K562 (cell line): ENCODE data around the gene TADA1. TPM values are rescaled to one million over a fixed set of nuclear protein-coding genes. Genes with fewer than 3 reads are reported as not detected.

ENCODE experiments used
- ARID2 ChIP-seq: fragments of 450-650 bp; IDR thresholded peaks from 2 replicates; pipeline ENCODE4 v1.6.1; 2017; ENCODE audit warnings: antibody characterized with exemption, mild to moderate bottlenecking
- C11orf30 ChIP-seq: fragments of 450-650 bp; IDR thresholded peaks from 2 replicates; pipeline ENCODE4 v1.6.1; 2016; ENCODE audit warnings: low read depth, mild to moderate bottlenecking
- L3MBTL2 ChIP-seq: fragments of 450-650 bp; IDR thresholded peaks from 2 replicates; pipeline ENCODE4 v1.6.1; 2016; ENCODE audit warnings: mild to moderate bottlenecking, moderate library complexity
- LARP7 ChIP-seq: fragments of 450-650 bp; IDR thresholded peaks from 2 replicates; pipeline ENCODE4 v1.6.1; 2016
- MECOM ChIP-seq: fragments of 250-450 bp; sonication (Bioruptor Pico); IDR thresholded peaks from 2 replicates; pipeline ENCODE4 v1.8.0; 2022; ENCODE audit warnings: inconsistent platforms
- NEUROD1 ChIP-seq: fragments of 150-350 bp; IDR thresholded peaks from 2 replicates; pipeline ENCODE4 v1.6.1; 2014; ENCODE audit warnings: borderline replicate concordance, low read length, low read depth; ENCODE audit not compliant: partially characterized antibody
- NFIC ChIP-seq: fragments of 450-650 bp; IDR thresholded peaks from 2 replicates; pipeline ENCODE4 v1.6.1; 2017; ENCODE audit warnings: mild to moderate bottlenecking, inconsistent platforms
- PCBP2 ChIP-seq: fragments of 200-400 bp; formaldehyde crosslinking; IDR thresholded peaks from 2 replicates; pipeline ENCODE4 v1.6.1; 2018; ENCODE audit warnings: low read length, low read depth, mild to moderate bottlenecking, moderate library complexity; ENCODE audit not compliant: poor library complexity, severe bottlenecking
- POLR2AphosphoS2 ChIP-seq: IDR thresholded peaks from 2 replicates; pipeline ENCODE4 v1.6.1; 2012; ENCODE audit warnings: low read length, improper control_type of control experiment
- RHOXF2B ChIP-seq: fragments of 250-450 bp; sonication (Bioruptor Pico); conservative IDR thresholded peaks from 2 replicates; pipeline ENCODE4 v1.5.1; 2021
- STAG1 ChIP-seq: sonication (generic); formaldehyde crosslinking; IDR thresholded peaks from 2 replicates; pipeline ENCODE4 v1.5.0; 2020; ENCODE audit warnings: missing genetic modification reagents, borderline replicate concordance
- TAL1 ChIP-seq: fragments of 450-650 bp; IDR thresholded peaks from 2 replicates; pipeline ENCODE4 v1.6.1; 2016; ENCODE audit warnings: mild to moderate bottlenecking
- TEAD1 ChIP-seq, 2 experiments: fragments of 450-650 bp in 1 of 2; sonication (generic) in 1 of 2; formaldehyde crosslinking; IDR thresholded peaks; 2 replicates each; pipeline versions ENCODE4 v1.4.0 to v1.8.0; 2020 to 2022; ENCODE audit warnings: mild to moderate bottlenecking in 2 of 2, missing genetic modification reagents in 1 of 2
- ZFP30 ChIP-seq: fragments of 250-450 bp; sonication (Bioruptor Pico); IDR thresholded peaks from 2 replicates; pipeline ENCODE4 v1.8.0; 2022; ENCODE audit warnings: moderate library complexity, mild to moderate bottlenecking, inconsistent platforms, borderline replicate concordance
- polyA plus RNA-seq, 8 experiments: library from polyadenylated mRNA; depleted of rRNA in 4 of 8; stranded (reverse) in 5 of 8; unstranded in 3 of 8; fragments of >200 nt; fragmentation: Nextera tagmentation in 2 of 8; fragmentation: Illumina TruSeq in 1 of 8; extraction: Ambion mirVana in 2 of 8; extraction: Trizol in 1 of 8; gene quantifications; 2 replicates each; pipeline versions ENCODE4 v1.2.1 to v1.2.3, GENCODE V29; 2011 to 2014; ENCODE audit warnings: inconsistent platforms in 1 of 8, missing spikeins in 1 of 8
- total RNA-seq, 7 experiments: library from RNA; depleted of rRNA in 6 of 7; stranded (reverse); fragments of >200 nt in 6 of 7; fragmentation: Illumina TruSeq in 2 of 7; extraction: Trizol in 2 of 7; gene quantifications; 2 replicates each; pipeline versions ENCODE4 v1.2.1 to v1.2.3, GENCODE V29; 2011 to 2021; ENCODE audit warnings: low replicate concordance in 1 of 7
- TF ChIP-seq, protein P1 (sequence below): fragments of 200-800 bp; sonication (Bioruptor generic); IDR thresholded peaks from 2 replicates; pipeline ENCODE4 v1.6.1; 2017; ENCODE audit warnings: missing genetic modification characterization, missing compliant biosample characterization
- TF ChIP-seq, protein P2 (sequence below): conservative IDR thresholded peaks from 2 replicates; pipeline ENCODE4 v1.6.1; 2011; ENCODE audit warnings: low read depth, mild to moderate bottlenecking, low read length; ENCODE audit not compliant: control insufficient read depth
- TF ChIP-seq, protein P3 (sequence below): sonication (generic); formaldehyde crosslinking; IDR thresholded peaks from 2 replicates; pipeline ENCODE4 v1.8.1; 2023; ENCODE audit warnings: mild to moderate bottlenecking, missing genetic modification reagents
- TF ChIP-seq, protein P4 (sequence below): fragments of 450-650 bp; formaldehyde crosslinking; IDR thresholded peaks from 2 replicates; pipeline ENCODE4 v1.4.0; 2022; ENCODE audit warnings: missing genetic modification characterization
- TF ChIP-seq, protein P5 (sequence below), 2 experiments: fragments of 450-650 bp in 1 of 2; sonication (generic) in 1 of 2; formaldehyde crosslinking; conservative IDR thresholded peaks; 2 replicates each; pipeline versions ENCODE4 v1.4.0 to v1.8.1; 2020 to 2022; ENCODE audit warnings: mild to moderate bottlenecking in 1 of 2, missing genetic modification reagents in 1 of 2

Gene TADA1
- total and polyA plus RNA-seq, 9 of the 15 experiments (the other 6 are each of a cell fraction or from before 2014, with no cell fraction given): 15.9 to 76.5 (median 28.7) TPM

DNA sequence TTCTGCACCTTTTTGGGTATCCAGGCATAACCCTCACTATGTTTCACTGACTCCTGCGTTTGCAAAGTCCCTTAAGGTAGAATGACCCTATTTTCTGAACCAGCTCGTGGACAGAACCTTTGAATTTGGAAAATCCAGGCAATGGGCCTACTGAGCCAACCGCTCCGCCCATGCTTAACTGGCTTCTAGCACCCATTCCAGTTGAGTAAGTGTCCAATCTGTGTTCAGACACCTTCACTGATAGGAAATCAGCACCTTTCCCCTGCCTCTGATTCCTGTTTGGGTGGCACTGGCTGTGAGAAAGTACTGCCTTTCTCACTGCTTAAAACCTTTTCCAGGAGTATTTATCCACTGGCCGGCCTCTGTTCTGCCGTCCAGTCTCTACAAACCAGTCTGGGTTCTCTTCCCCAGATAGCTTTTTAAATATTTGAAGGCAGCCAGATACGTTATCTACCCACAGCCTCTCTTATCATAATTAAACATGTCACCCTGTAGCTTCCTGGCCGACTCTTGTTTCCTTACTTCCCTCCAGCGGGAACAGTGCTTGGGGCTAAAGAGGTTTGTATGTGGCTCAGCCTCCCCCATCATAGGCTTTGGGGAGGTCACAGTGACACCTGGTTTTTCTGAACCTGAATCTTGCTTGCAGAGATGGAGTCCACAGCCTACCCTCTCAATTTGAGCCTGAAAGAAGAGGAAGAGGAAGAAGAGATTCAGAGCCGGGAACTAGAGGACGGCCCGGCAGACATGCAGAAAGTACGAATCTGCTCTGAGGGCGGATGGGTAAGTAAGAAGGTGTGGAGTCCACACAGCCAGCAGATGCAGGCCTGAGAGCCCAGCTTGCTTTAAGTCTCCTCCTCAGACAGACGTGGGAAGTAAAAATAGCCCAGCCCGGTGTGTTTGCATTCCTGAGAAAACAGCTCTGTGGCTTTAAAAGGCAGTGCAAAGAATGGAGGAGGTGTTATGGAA lies 35.5 kb downstream of the TADA1 start (continued):
- TF ChIP-seq L3MBTL2: no peak; the same call in 1 of the 2 replicates
- TF ChIP-seq TEAD1 (CRISPR knock-in tag; IDR thresholded peaks at IDR 0.05): peak in 1 of 2 experiments; percentile 83; a peak in 2 of 4 replicates
- no peak for TF ChIP-seq MECOM (CRISPR knock-in tag)
- TF ChIP-seq POLR2AphosphoS2: no peak
- TF ChIP-seq, protein P1, sequence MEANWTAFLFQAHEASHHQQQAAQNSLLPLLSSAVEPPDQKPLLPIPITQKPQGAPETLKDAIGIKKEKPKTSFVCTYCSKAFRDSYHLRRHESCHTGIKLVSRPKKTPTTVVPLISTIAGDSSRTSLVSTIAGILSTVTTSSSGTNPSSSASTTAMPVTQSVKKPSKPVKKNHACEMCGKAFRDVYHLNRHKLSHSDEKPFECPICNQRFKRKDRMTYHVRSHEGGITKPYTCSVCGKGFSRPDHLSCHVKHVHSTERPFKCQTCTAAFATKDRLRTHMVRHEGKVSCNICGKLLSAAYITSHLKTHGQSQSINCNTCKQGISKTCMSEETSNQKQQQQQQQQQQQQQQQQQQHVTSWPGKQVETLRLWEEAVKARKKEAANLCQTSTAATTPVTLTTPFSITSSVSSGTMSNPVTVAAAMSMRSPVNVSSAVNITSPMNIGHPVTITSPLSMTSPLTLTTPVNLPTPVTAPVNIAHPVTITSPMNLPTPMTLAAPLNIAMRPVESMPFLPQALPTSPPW: no peak
- no peak for TF ChIP-seq LARP7
- TF ChIP-seq RHOXF2B (CRISPR knock-in tag): no peak
- TF ChIP-seq, protein P2, sequence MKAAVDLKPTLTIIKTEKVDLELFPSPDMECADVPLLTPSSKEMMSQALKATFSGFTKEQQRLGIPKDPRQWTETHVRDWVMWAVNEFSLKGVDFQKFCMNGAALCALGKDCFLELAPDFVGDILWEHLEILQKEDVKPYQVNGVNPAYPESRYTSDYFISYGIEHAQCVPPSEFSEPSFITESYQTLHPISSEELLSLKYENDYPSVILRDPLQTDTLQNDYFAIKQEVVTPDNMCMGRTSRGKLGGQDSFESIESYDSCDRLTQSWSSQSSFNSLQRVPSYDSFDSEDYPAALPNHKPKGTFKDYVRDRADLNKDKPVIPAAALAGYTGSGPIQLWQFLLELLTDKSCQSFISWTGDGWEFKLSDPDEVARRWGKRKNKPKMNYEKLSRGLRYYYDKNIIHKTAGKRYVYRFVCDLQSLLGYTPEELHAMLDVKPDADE: no peak
- TF ChIP-seq, protein P3, sequence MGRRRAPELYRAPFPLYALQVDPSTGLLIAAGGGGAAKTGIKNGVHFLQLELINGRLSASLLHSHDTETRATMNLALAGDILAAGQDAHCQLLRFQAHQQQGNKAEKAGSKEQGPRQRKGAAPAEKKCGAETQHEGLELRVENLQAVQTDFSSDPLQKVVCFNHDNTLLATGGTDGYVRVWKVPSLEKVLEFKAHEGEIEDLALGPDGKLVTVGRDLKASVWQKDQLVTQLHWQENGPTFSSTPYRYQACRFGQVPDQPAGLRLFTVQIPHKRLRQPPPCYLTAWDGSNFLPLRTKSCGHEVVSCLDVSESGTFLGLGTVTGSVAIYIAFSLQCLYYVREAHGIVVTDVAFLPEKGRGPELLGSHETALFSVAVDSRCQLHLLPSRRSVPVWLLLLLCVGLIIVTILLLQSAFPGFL (CRISPR knock-in tag): no peak
- no peak for TF ChIP-seq C11orf30
- TF ChIP-seq ARID2: no peak
- no peak for TF ChIP-seq ZFP30 (CRISPR knock-in tag)
- peak; percentile 78 for TF ChIP-seq TAL1
- no peak for TF ChIP-seq NEUROD1
- TF ChIP-seq, protein P4, sequence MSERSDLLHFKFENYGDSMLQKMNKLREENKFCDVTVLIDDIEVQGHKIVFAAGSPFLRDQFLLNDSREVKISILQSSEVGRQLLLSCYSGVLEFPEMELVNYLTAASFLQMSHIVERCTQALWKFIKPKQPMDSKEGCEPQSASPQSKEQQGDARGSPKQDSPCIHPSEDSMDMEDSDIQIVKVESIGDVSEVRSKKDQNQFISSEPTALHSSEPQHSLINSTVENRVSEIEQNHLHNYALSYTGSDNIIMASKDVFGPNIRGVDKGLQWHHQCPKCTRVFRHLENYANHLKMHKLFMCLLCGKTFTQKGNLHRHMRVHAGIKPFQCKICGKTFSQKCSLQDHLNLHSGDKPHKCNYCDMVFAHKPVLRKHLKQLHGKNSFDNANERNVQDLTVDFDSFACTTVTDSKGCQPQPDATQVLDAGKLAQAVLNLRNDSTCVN (CRISPR knock-in tag): no peak
- TF ChIP-seq PCBP2: no peak
- peak; percentile 39 for TF ChIP-seq NFIC
- no peak for TF ChIP-seq STAG1 (CRISPR knock-in tag)
- TF ChIP-seq, protein P5, sequence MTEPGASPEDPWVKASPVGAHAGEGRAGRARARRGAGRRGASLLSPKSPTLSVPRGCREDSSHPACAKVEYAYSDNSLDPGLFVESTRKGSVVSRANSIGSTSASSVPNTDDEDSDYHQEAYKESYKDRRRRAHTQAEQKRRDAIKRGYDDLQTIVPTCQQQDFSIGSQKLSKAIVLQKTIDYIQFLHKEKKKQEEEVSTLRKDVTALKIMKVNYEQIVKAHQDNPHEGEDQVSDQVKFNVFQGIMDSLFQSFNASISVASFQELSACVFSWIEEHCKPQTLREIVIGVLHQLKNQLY (CRISPR knock-in tag; conservative IDR thresholded peaks at IDR 0.05): no peak
